CD4-positive, alpha-beta memory T cell (primary cell): ENCODE measurements around the gene TCEANC. TPM values are rescaled to one million over a fixed set of nuclear protein-coding genes. Genes with fewer than 3 reads are reported as not detected.

Source experiments
- CTCF ChIA-PET: fragments of 350-600 bp; sonication (Branson Sonifier 250); formaldehyde crosslinking; loops from one replicate; lab custom pipeline; 2021; ENCODE audit warnings: inconsistent platforms; ENCODE audit not compliant: partially characterized antibody; lab: Charles Lee
- POLR2A ChIA-PET: fragments of 350-600 bp; sonication (Branson Sonifier 250); formaldehyde crosslinking; loops from one replicate; lab custom pipeline; 2021; ENCODE audit not compliant: partially characterized antibody; lab: Charles Lee
- DNase-seq, 5 donors: peaks; one replicate each; pipeline versions ENCODE4 v3.0.0 to v3.0.0-alpha.2; 2020 to 2022; ENCODE audit warnings: mixed read lengths in 1 of 5
- H3K27ac ChIP-seq: one replicate; pipeline ENCODE4 v1.7.0; 2013; ENCODE audit warnings: low read depth, low read length
- H3K27me3 ChIP-seq: 2 replicates; pipeline ENCODE4 v1.7.0; 2013; ENCODE audit warnings: mild to moderate bottlenecking, low read length, moderate library complexity; ENCODE audit not compliant: insufficient read depth
- H3K36me3 ChIP-seq: 2 replicates; pipeline ENCODE4 v1.7.0; 2013; ENCODE audit warnings: mild to moderate bottlenecking, low read length, moderate library complexity; ENCODE audit not compliant: insufficient read depth
- H3K4me1 ChIP-seq: 2 replicates; pipeline ENCODE4 v1.7.0; 2013; ENCODE audit warnings: mild to moderate bottlenecking, low read length, moderate library complexity; ENCODE audit not compliant: insufficient read depth
- H3K4me3 ChIP-seq, 2 donors: one replicate each; pipeline ENCODE4 v1.7.0; 2013; ENCODE audit warnings: low read length in 2 of 2, mild to moderate bottlenecking in 1 of 2
- H3K9me3 ChIP-seq, 2 donors: one replicate each; pipeline ENCODE4 v1.7.0; 2013; ENCODE audit warnings: low read length in 2 of 2, control low read depth in 1 of 2; ENCODE audit not compliant: control insufficient read depth in 1 of 2
- H3K27ac Mint-ChIP-seq, 7 donors: one replicate each; pipeline ENCODE4 v1.8.0; 2020 to 2021; ENCODE audit warnings: mixed read lengths in 7 of 7, mild to moderate bottlenecking in 6 of 7, inconsistent platforms in 3 of 7, moderate library complexity in 3 of 7
- H3K27me3 Mint-ChIP-seq, 2 donors: one replicate each; pipeline ENCODE4 v1.8.0; 2020 to 2021; ENCODE audit warnings: mixed read lengths in 2 of 2
- H3K36me3 Mint-ChIP-seq, 2 donors: one replicate each; pipeline ENCODE4 v1.8.0; 2020 to 2021; ENCODE audit warnings: mixed read lengths in 2 of 2, inconsistent platforms in 1 of 2, mild to moderate bottlenecking in 1 of 2
- H3K4me1 Mint-ChIP-seq, 4 donors: one replicate each; pipeline ENCODE4 v1.8.0; 2020 to 2021; ENCODE audit warnings: mixed read lengths in 4 of 4, mild to moderate bottlenecking in 1 of 4
- H3K4me3 Mint-ChIP-seq, 8 donors: one replicate each; pipeline ENCODE4 v1.8.0; 2020 to 2021; ENCODE audit warnings: mixed read lengths in 8 of 8, mild to moderate bottlenecking in 7 of 8, moderate library complexity in 6 of 8, inconsistent platforms in 3 of 8
- H3K9me3 Mint-ChIP-seq, 8 donors: one replicate each; pipeline ENCODE4 v1.8.0; 2020 to 2021; ENCODE audit warnings: mixed read lengths in 8 of 8, mild to moderate bottlenecking in 5 of 8, inconsistent platforms in 3 of 8, moderate library complexity in 1 of 8
- intact Hi-C: fragments of 100-400 bp; cut with micrococcal nuclease; formaldehyde crosslinking; loops from one replicate; pipeline ENCODE4 v1.15.1; 2023
- polyA plus RNA-seq, 2 donors: library from polyadenylated mRNA; unstranded; fragments of 300-500 nt; fragmentation: Illumina TruSeq; gene quantifications; one replicate each; pipeline ENCODE4 v1.2.3, GENCODE V29; 2021
- total RNA-seq, 2 experiments: library from RNA; stranded (reverse); gene quantifications; one replicate each; pipeline ENCODE4 v1.2.3, GENCODE V29; 2021

Gene TCEANC
- total and polyA plus RNA-seq, 4 experiments from 2014 or later = 9.6 to 16.3 (median 12.4) TPM

GRCh38 chrX:13688958-13689740, 36.2 kb downstream of the TCEANC start, which contains the start of gene RAB9A:
RAB9A (plus strand) TSS chrX:13689128; CDS start chrX:13708747, 19,619 bp downstream.
- CTCF ChIA-PET = interaction anchor here (1.6 to 1.8 kb wide), 3 partner anchors 20 to 49 kb away, joined by 4 to 6 read pairs (median 5); partner anchors contain the start of genes OFD1 and TRAPPC2
- peak within 1 kb of the TSS; percentile 89 to 96 (median 93) for H3K4me3 Mint-ChIP-seq
- POLR2A ChIA-PET = interaction anchor here (0.7 to 2.9 kb wide), 16 partner anchors 9 to 607 kb away, joined by 3 to 42 read pairs (median 8); partner anchors contain the start of genes GEMIN8, OFD1, TCEANC and TRAPPC2
- no peaks in the 10 kb centered on the region for H3K27me3 Mint-ChIP-seq
- no peaks in the 10 kb centered on the region for H3K27me3 ChIP-seq
- H3K4me3 ChIP-seq = peak within 1 kb of the TSS; percentile 52
- intact Hi-C loops = loop anchor here (1.0 to 2.0 kb wide), 2 partner anchors 36 to 45 kb away; partner anchors contain the start of genes OFD1, TCEANC and TRAPPC2
- no peaks in the 10 kb centered on the region for H3K9me3 ChIP-seq
- H3K9me3 Mint-ChIP-seq = no peaks in the 10 kb centered on the region
- H3K27ac ChIP-seq = peak within 1 kb of the TSS; percentile 87
- peak; percentile 77 to 83 (median 80) for DNase-seq
- peaks cover 0 to 14% of the 10 kb centered on the region in 2 donors for H3K36me3 Mint-ChIP-seq
- H3K4me1 Mint-ChIP-seq = peaks cover 32 to 77% (median 54%) of the 10 kb centered on the region in 4 donors
- peaks cover 48% of the 10 kb centered on the region for H3K4me1 ChIP-seq
- H3K36me3 ChIP-seq = no peaks in the 10 kb centered on the region
- peak within 1 kb of the TSS; percentile 94 to 97 (median 96) for H3K27ac Mint-ChIP-seq

- CTCF ChIA-PET = interaction anchor here (0.7 to 2.3 kb wide), 3 partner anchors 20 to 27 kb away, joined by 3 to 6 read pairs (median 5); no protein-coding TSS in a partner anchor
- no peaks in the 10 kb centered on the region for H3K27me3 ChIP-seq
- H3K36me3 ChIP-seq = no peaks in the 10 kb centered on the region
- peak overlapping the region; percentile 52 for H3K4me3 ChIP-seq
- intact Hi-C loops = loop anchor here (1.0 to 2.0 kb wide), 3 partner anchors 31 to 45 kb away; partner anchors contain the start of genes OFD1, TCEANC and TRAPPC2
- no peaks in the 10 kb centered on the region for H3K9me3 Mint-ChIP-seq
- POLR2A ChIA-PET = interaction anchor here (1.3 to 2.9 kb wide), 6 partner anchors 26 to 62 kb away, joined by 3 to 42 read pairs (median 14); partner anchors contain the start of genes OFD1, TCEANC and TRAPPC2
- peaks cover 55% of the 10 kb centered on the region for H3K4me1 ChIP-seq
- no peaks in the 10 kb centered on the region for H3K9me3 ChIP-seq
- no peak for DNase-seq
- peaks cover 32 to 82% (median 56%) of the 10 kb centered on the region in 4 donors for H3K4me1 Mint-ChIP-seq
- H3K27ac ChIP-seq = peak overlapping the region; percentile 87
- no peaks in the 10 kb centered on the region for H3K27me3 Mint-ChIP-seq
- H3K27ac Mint-ChIP-seq = peak overlapping the region; percentile 79 to 96 (median 94)
- H3K36me3 Mint-ChIP-seq = peaks cover 0 to 14% of the 10 kb centered on the region in 2 donors
- peak overlapping the region; percentile 89 to 96 (median 93) for H3K4me3 Mint-ChIP-seq
Observed at GRCh38 chrX:13689741-13690211, 36.8 kb downstream of the TCEANC start.

GRCh38 chrX:13690836-13691235, 37.9 kb downstream of the TCEANC start:
- peak overlapping the region; percentile 79 to 96 (median 93) for H3K27ac Mint-ChIP-seq
- Histone ChIP-seq H3K9me3 (no peaks in the 10 kb centered on the region), H3K27ac (peak overlapping the region; percentile 87), H3K27me3 (no peaks in the 10 kb centered on the region), H3K4me3 (peak overlapping the region in 1 of 2 donors; percentile 52), H3K4me1 (peaks cover 65% of the 10 kb centered on the region), H3K36me3 (no peaks in the 10 kb centered on the region)
- peaks cover 0 to 21% of the 10 kb centered on the region in 2 donors for H3K36me3 Mint-ChIP-seq
- no peaks in the 10 kb centered on the region for H3K27me3 Mint-ChIP-seq
- ChIA-PET POLR2A (interaction anchor here (1.6 kb wide), 1 partner anchor 44 kb away, joined by 7 read pairs; the partner anchor contains the start of genes OFD1 and TRAPPC2), CTCF (interaction anchor here (1.3 to 2.3 kb wide), 2 partner anchors 28 to 44 kb away, joined by 6 read pairs; partner anchors contain the start of genes OFD1 and TRAPPC2)
- no peaks in the 10 kb centered on the region for H3K9me3 Mint-ChIP-seq
- H3K4me1 Mint-ChIP-seq = peaks cover 41 to 82% (median 59%) of the 10 kb centered on the region in 4 donors
- intact Hi-C loops = loop anchor here (2.0 kb wide), 1 partner anchor 32 kb away; no protein-coding TSS in a partner anchor
- H3K4me3 Mint-ChIP-seq = peak overlapping the region; percentile 67 to 96 (median 93)
- DNase-seq = peak in 2 of 5 donors; percentile 18 to 23

- H3K27me3 ChIP-seq = no peaks in the 10 kb centered on the region
- Mint-ChIP-seq H3K4me1 (peaks cover 45 to 89% (median 64%) of the 10 kb centered on the region in 4 donors), H3K36me3 (peaks cover 0 to 23% of the 10 kb centered on the region in 2 donors), H3K27me3 (no peaks in the 10 kb centered on the region), H3K27ac (peak overlapping the region in 6 of 7 donors; percentile 52 to 94 (median 78)), H3K9me3 (no peaks in the 10 kb centered on the region), H3K4me3 (peak overlapping the region in 5 of 8 donors; percentile 26 to 57 (median 54))
- H3K27ac ChIP-seq = no peak overlapping the region
- no peaks in the 10 kb centered on the region for H3K36me3 ChIP-seq
- H3K4me3 ChIP-seq = no peak overlapping the region
- intact Hi-C loops = loop anchor here (2.0 kb wide), 1 partner anchor 33 kb away; no protein-coding TSS in a partner anchor
- no peak for DNase-seq
- H3K9me3 ChIP-seq = no peaks in the 10 kb centered on the region
- POLR2A ChIA-PET = interaction anchor here (1.6 to 1.7 kb wide), 2 partner anchors 42 to 43 kb away, joined by 6 to 7 read pairs; partner anchors contain the start of genes OFD1 and TRAPPC2
- peaks cover 67% of the 10 kb centered on the region for H3K4me1 ChIP-seq
- CTCF ChIA-PET = interaction anchor here (0.9 to 2.3 kb wide), 2 partner anchors 25 to 29 kb away, joined by 3 to 6 read pairs; no protein-coding TSS in a partner anchor
Observed at GRCh38 chrX:13691841-13692371, 39.0 kb downstream of the TCEANC start.

DNA sequence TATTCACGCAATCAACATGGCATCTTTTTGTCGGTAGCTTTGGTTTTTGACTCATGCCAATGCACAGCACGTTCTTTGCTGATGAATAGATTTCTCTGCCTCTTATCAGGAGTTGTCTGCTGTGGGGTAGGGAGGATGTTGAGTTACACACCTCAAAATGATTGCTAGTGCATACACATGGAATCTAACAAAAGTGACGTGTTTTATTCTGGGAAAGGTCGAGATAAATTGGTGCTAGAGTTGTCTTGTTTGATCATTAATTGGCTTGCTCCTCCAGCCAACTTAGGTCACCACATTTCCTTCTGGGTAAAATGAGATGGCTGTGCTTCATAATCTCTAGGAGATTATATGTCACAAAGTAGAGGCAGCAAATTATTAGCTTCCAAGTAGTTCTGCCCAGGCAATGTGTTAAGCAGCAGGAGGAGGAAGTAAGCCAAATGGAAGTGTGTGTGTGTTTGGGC, 39.9 kb downstream of the TCEANC start:
- H3K4me1 ChIP-seq = peaks cover 71% of the 10 kb centered on the region
- H3K4me3 ChIP-seq = no peak overlapping the region
- H3K9me3 ChIP-seq = no peaks in the 10 kb centered on the region
- intact Hi-C loops = no loop called here
- DNase-seq = no peak
- CTCF ChIA-PET = interaction anchor here (1.0 kb wide), 1 partner anchor 56 kb away, joined by 3 read pairs; no protein-coding TSS in a partner anchor
- peak overlapping the region in 6 of 7 donors; percentile 1 to 94 (median 49) for H3K27ac Mint-ChIP-seq
- peak overlapping the region in 7 of 8 donors; percentile 2 to 57 (median 18) for H3K4me3 Mint-ChIP-seq
- H3K27me3 Mint-ChIP-seq = no peaks in the 10 kb centered on the region
- H3K36me3 ChIP-seq = no peaks in the 10 kb centered on the region
- peaks cover 0 to 23% of the 10 kb centered on the region in 2 donors for H3K36me3 Mint-ChIP-seq
- H3K27me3 ChIP-seq = no peaks in the 10 kb centered on the region
- POLR2A ChIA-PET = interaction anchor here (1.7 kb wide), 1 partner anchor 42 kb away, joined by 6 read pairs; the partner anchor contains the start of genes OFD1 and TRAPPC2
- no peaks in the 10 kb centered on the region for H3K9me3 Mint-ChIP-seq
- no peak overlapping the region for H3K27ac ChIP-seq
- peaks cover 49 to 90% (median 68%) of the 10 kb centered on the region in 4 donors for H3K4me1 Mint-ChIP-seq

DNA sequence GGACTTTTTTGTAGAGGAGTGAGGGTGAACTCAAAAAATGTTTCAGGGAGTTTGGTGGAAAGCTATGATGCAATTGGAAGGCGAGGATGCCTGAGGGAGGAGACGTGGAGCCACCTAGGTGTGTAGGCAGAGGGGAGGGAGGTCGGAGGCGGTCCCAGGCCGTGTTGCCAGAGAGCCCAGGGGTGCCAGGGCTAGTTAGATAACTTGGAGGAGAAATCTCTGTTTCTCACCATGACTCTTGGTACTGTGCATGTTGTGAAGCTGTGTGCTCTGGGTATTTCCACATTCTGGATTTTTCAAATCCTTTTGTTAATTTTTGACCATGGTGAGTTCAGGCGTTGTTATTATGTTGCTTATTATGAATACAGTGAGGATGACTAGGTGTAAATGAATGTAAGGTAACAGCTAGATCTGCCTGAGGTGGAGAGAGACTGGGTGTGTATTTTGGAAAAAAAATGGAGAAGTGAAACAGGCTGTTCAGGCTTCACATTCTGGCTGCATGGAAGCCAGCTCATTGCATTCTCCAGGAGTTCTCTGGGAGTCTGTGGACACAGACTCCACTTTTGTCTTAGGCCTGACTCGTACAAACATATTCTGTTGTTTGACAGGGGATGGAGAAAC, 40.5 kb downstream of the TCEANC start:
- intact Hi-C loops = no loop called here
- Histone ChIP-seq H3K36me3 (no peaks in the 10 kb centered on the region), H3K9me3 (no peaks in the 10 kb centered on the region), H3K4me1 (peaks cover 71% of the 10 kb centered on the region), H3K27me3 (no peaks in the 10 kb centered on the region), H3K4me3 (no peak overlapping the region), H3K27ac (no peak overlapping the region)
- ChIA-PET POLR2A (interaction anchor here (1.1 to 1.7 kb wide), 2 partner anchors 31 to 41 kb away, joined by 3 to 6 read pairs; partner anchors contain the start of genes OFD1 and TRAPPC2), CTCF (interaction anchor here (1.0 to 1.3 kb wide), 2 partner anchors 31 to 56 kb away, joined by 3 read pairs; no protein-coding TSS in a partner anchor)
- H3K27ac Mint-ChIP-seq = peak overlapping the region; percentile 10 to 94 (median 50)
- H3K9me3 Mint-ChIP-seq = no peaks in the 10 kb centered on the region
- H3K4me1 Mint-ChIP-seq = peaks cover 46 to 84% (median 63%) of the 10 kb centered on the region in 4 donors
- DNase-seq = no peak
- peak overlapping the region in 5 of 8 donors; percentile 0 to 57 (median 52) for H3K4me3 Mint-ChIP-seq
- H3K36me3 Mint-ChIP-seq = peaks cover 0 to 22% of the 10 kb centered on the region in 2 donors
- H3K27me3 Mint-ChIP-seq = no peaks in the 10 kb centered on the region
